DOHH2 (cell line): Measurements from ENCODE around the gene FASLG.

Experiments used
- CTCF ChIP-seq: fragments of 200-600 bp; sonication (generic); IDR thresholded peaks from one replicate; pipeline ENCODE4 v1.5.1; 2014; ENCODE audit warnings: antibody characterized with exemption, mild to moderate bottlenecking, low read depth, low read length; ENCODE audit not compliant: poor library complexity, severe bottlenecking
- EZH2phosphoT487 ChIP-seq: fragments of 200-600 bp; sonication (generic); IDR thresholded peaks from 2 replicates; pipeline ENCODE4 v1.6.1; 2017; ENCODE audit warnings: borderline replicate concordance, mild to moderate bottlenecking, antibody characterized with exemption, low read length, moderate library complexity, mixed read lengths

DNA sequence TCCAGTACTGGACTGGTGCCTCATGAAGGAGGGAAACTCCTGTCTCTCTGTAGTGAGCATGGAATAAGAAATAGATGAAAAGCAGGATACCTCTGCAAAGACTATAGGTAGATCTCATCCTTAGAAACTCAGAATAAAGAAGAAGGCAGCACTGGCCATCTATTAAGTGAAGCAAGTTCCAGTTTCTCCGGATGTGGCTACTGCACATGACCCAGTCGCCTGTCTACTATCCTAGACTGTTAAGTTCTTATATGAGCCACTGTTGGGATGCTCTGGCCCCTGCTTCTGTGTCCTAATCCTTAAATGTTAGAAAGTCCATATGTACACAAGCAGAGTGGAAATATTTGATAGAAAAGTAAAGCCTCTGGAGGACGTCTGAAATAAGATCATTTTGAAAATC, 2.2 kb downstream of the FASLG start:
- no peak for TF ChIP-seq CTCF
- TF ChIP-seq EZH2phosphoT487: no peak
